HEK293 (cell line): ENCODE results near the gene FANCL.

Experiments
- CTCF ChIA-PET: fragments of 350-600 bp; formaldehyde crosslinking; extraction: SDS; loops from one replicate; lab custom pipeline; 2021; ENCODE audit warnings: antibody characterized with exemption; lab: Yijun Ruan, JAX
- POLR2A ChIA-PET: fragments of 300-600 bp; formaldehyde crosslinking; extraction: SDS; loops from one replicate; lab custom pipeline; 2020; ENCODE audit warnings: antibody characterized with exemption, inconsistent platforms; lab: Yijun Ruan, JAX
- H3K27ac ChIP-seq: fragments of 200-500 bp; sonication (Bioruptor generic); 2 replicates; pipeline ENCODE4 v1.5.1; 2014; ENCODE audit warnings: low read depth, low read length, control low read depth, inconsistent platforms; ENCODE audit errors: extremely low read depth
- H3K36me3 ChIP-seq, 2 experiments: fragments of 200-500 bp in 1 of 2; sonication (Bioruptor generic) in 1 of 2; 1 replicate in 1 of 2; 2 replicates in 1 of 2; pipeline ENCODE4 v1.5.1; 2014 to 2017; ENCODE audit warnings: inconsistent platforms in 2 of 2, low read length in 2 of 2; ENCODE audit not compliant: control insufficient read depth in 2 of 2, insufficient read depth in 1 of 2
- H3K4me1 ChIP-seq: fragments of 200-500 bp; sonication (Bioruptor generic); 2 replicates; pipeline ENCODE4 v1.5.1; 2014; ENCODE audit warnings: mild to moderate bottlenecking, low read length, inconsistent platforms; ENCODE audit not compliant: control insufficient read depth, insufficient read depth
- H3K4me3 ChIP-seq: 2 replicates; pipeline ENCODE4 v1.5.1; 2011; ENCODE audit warnings: low read depth, mild to moderate bottlenecking, control low read depth, low read length, moderate library complexity
- H3K9me3 ChIP-seq: fragments of 200-500 bp; sonication (Bioruptor generic); 2 replicates; pipeline ENCODE4 v1.5.1; 2014; ENCODE audit warnings: low read depth, low read length, inconsistent platforms; ENCODE audit not compliant: control insufficient read depth, insufficient read depth
- ATF2 ChIP-seq: fragments of 450-650 bp; formaldehyde crosslinking; IDR thresholded peaks from 2 replicates; pipeline ENCODE4 v1.5.1; 2016; ENCODE audit warnings: missing biosample characterization, missing genetic modification characterization, low read depth
- FEZF1 ChIP-seq: fragments of 450-650 bp; formaldehyde crosslinking; IDR thresholded peaks from 2 replicates; pipeline ENCODE4 v1.5.1; 2016; ENCODE audit warnings: missing biosample characterization, missing genetic modification characterization
- GLIS1 ChIP-seq: fragments of 450-650 bp; formaldehyde crosslinking; IDR thresholded peaks from 2 replicates; pipeline ENCODE4 v1.5.1; 2016; ENCODE audit warnings: missing biosample characterization, missing genetic modification characterization
- MEIS1 ChIP-seq: sonication (generic); formaldehyde crosslinking; IDR thresholded peaks from 2 replicates; pipeline ENCODE4 v1.8.1; 2022; ENCODE audit warnings: missing genetic modification reagents, mild to moderate bottlenecking, borderline replicate concordance
- PATZ1 ChIP-seq: fragments of 450-650 bp; formaldehyde crosslinking; IDR thresholded peaks from 2 replicates; pipeline ENCODE4 v1.5.1; 2016; ENCODE audit warnings: missing biosample characterization, missing genetic modification characterization
- PRDM6 ChIP-seq: fragments of 450-650 bp; formaldehyde crosslinking; IDR thresholded peaks from 2 replicates; pipeline ENCODE4 v1.5.1; 2017; ENCODE audit warnings: missing biosample characterization, missing genetic modification characterization
- SALL2 ChIP-seq: fragments of 450-650 bp; formaldehyde crosslinking; IDR thresholded peaks from 2 replicates; pipeline ENCODE4 v1.5.0; 2017; ENCODE audit warnings: missing biosample characterization, mild to moderate bottlenecking, missing genetic modification characterization, borderline replicate concordance
- ZBTB48 ChIP-seq: fragments of 450-650 bp; formaldehyde crosslinking; IDR thresholded peaks from 2 replicates; pipeline ENCODE4 v1.5.1; 2016; ENCODE audit warnings: missing biosample characterization, missing genetic modification characterization
- ZBTB6 ChIP-seq: fragments of 450-650 bp; formaldehyde crosslinking; IDR thresholded peaks from 2 replicates; pipeline ENCODE4 v1.5.1; 2017; ENCODE audit warnings: missing biosample characterization, missing genetic modification characterization
- ZFP37 ChIP-seq: fragments of 450-650 bp; formaldehyde crosslinking; IDR thresholded peaks from 2 replicates; pipeline ENCODE4 v1.5.1; 2016; ENCODE audit warnings: missing biosample characterization, missing genetic modification characterization
- ZNF146 ChIP-seq: fragments of 450-650 bp; formaldehyde crosslinking; IDR thresholded peaks from 2 replicates; pipeline ENCODE4 v1.5.1; 2016; ENCODE audit warnings: missing biosample characterization, missing genetic modification characterization
- ZNF16 ChIP-seq: fragments of 450-650 bp; formaldehyde crosslinking; IDR thresholded peaks from 2 replicates; pipeline ENCODE4 v1.5.1; 2016; ENCODE audit warnings: low read depth, missing biosample characterization, missing genetic modification characterization
- ZNF335 ChIP-seq: fragments of 450-650 bp; formaldehyde crosslinking; conservative IDR thresholded peaks from 2 replicates; pipeline ENCODE4 v1.5.1; 2016; ENCODE audit warnings: missing biosample characterization, missing genetic modification characterization
- ZNF341 ChIP-seq: fragments of 450-650 bp; formaldehyde crosslinking; IDR thresholded peaks from 2 replicates; pipeline ENCODE4; 2016; ENCODE audit warnings: low read depth, missing biosample characterization, missing genetic modification characterization
- ZNF391 ChIP-seq: fragments of 450-650 bp; formaldehyde crosslinking; IDR thresholded peaks from 2 replicates; pipeline ENCODE4 v1.5.1; 2016; ENCODE audit warnings: low read depth, missing biosample characterization, missing genetic modification characterization, borderline replicate concordance
- ZNF394 ChIP-seq: fragments of 450-650 bp; formaldehyde crosslinking; IDR thresholded peaks from 2 replicates; pipeline ENCODE4 v1.5.1; 2016; ENCODE audit warnings: missing biosample characterization, missing genetic modification characterization, mild to moderate bottlenecking, moderate library complexity, borderline replicate concordance
- ZNF473 ChIP-seq: fragments of 450-650 bp; formaldehyde crosslinking; IDR thresholded peaks from 2 replicates; pipeline ENCODE4 v1.5.1; 2017; ENCODE audit warnings: missing biosample characterization, missing genetic modification characterization
- ZNF514 ChIP-seq: fragments of 450-650 bp; formaldehyde crosslinking; IDR thresholded peaks from 2 replicates; pipeline ENCODE4 v1.5.1; 2016; ENCODE audit warnings: missing biosample characterization, missing genetic modification characterization
- ZNF571 ChIP-seq: fragments of 450-650 bp; formaldehyde crosslinking; IDR thresholded peaks from 2 replicates; pipeline ENCODE4 v1.5.0; 2017; ENCODE audit warnings: missing biosample characterization, missing genetic modification characterization
- ZNF580 ChIP-seq: fragments of 450-650 bp; formaldehyde crosslinking; IDR thresholded peaks from 2 replicates; pipeline ENCODE4 v1.5.1; 2016; ENCODE audit warnings: missing biosample characterization, missing genetic modification characterization
- ZNF664 ChIP-seq: fragments of 450-650 bp; formaldehyde crosslinking; IDR thresholded peaks from 2 replicates; pipeline ENCODE4 v1.5.1; 2016; ENCODE audit warnings: missing biosample characterization, missing genetic modification characterization
- ZNF768 ChIP-seq: fragments of 450-650 bp; formaldehyde crosslinking; IDR thresholded peaks from 2 replicates; pipeline ENCODE4 v1.5.1; 2018; ENCODE audit warnings: missing biosample characterization, mild to moderate bottlenecking, missing genetic modification characterization
- TF ChIP-seq, protein P1 (sequence below): fragments of 450-650 bp; formaldehyde crosslinking; IDR thresholded peaks from 2 replicates; pipeline ENCODE4 v1.5.1; 2016; ENCODE audit warnings: missing biosample characterization, missing genetic modification characterization
- TF ChIP-seq, protein P2 (sequence below): fragments of 450-650 bp; formaldehyde crosslinking; IDR thresholded peaks from 2 replicates; pipeline ENCODE4 v1.5.1; 2017; ENCODE audit warnings: missing biosample characterization, missing genetic modification characterization
- TF ChIP-seq, protein P3 (sequence below): fragments of 450-650 bp; formaldehyde crosslinking; IDR thresholded peaks from 2 replicates; pipeline ENCODE4 v1.5.1; 2017; ENCODE audit warnings: missing biosample characterization, missing genetic modification characterization

Gene FANCL

GRCh38 chr2:58122540-58122939, 118.6 kb downstream of the FANCL start:
- ChIA-PET CTCF (no interaction called here), POLR2A (no interaction called here)
- Histone ChIP-seq H3K4me3 (no peak overlapping the region), H3K27ac (no peak overlapping the region), H3K9me3 (no peaks in the 10 kb centered on the region), H3K36me3 (no peaks in the 10 kb centered on the region; a peak in 1 of 3 replicates), H3K4me1 (no peaks in the 10 kb centered on the region)
- no peak for TF ChIP-seq MEIS1
- no peak for TF ChIP-seq ZNF146 (tag by site-specific recombination)
- TF ChIP-seq PRDM6 (tag by site-specific recombination) = no peak
- TF ChIP-seq ATF2 (tag by site-specific recombination) = no peak
- no peak for TF ChIP-seq ZNF391 (tag by site-specific recombination)
- TF ChIP-seq FEZF1 (tag by site-specific recombination) = no peak
- TF ChIP-seq ZFP37 (tag by site-specific recombination) = no peak
- TF ChIP-seq, protein P1, sequence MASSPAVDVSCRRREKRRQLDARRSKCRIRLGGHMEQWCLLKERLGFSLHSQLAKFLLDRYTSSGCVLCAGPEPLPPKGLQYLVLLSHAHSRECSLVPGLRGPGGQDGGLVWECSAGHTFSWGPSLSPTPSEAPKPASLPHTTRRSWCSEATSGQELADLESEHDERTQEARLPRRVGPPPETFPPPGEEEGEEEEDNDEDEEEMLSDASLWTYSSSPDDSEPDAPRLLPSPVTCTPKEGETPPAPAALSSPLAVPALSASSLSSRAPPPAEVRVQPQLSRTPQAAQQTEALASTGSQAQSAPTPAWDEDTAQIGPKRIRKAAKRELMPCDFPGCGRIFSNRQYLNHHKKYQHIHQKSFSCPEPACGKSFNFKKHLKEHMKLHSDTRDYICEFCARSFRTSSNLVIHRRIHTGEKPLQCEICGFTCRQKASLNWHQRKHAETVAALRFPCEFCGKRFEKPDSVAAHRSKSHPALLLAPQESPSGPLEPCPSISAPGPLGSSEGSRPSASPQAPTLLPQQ (tag by site-specific recombination) = no peak
- no peak for TF ChIP-seq ZBTB48 (tag by site-specific recombination)

GRCh38 chr2:58122040-58122439, 119.1 kb downstream of the FANCL start:
- H3K27ac ChIP-seq = no peak overlapping the region
- no peaks in the 10 kb centered on the region for H3K4me1 ChIP-seq
- H3K9me3 ChIP-seq = no peaks in the 10 kb centered on the region
- ChIA-PET POLR2A (no interaction called here), CTCF (no interaction called here)
- no peak overlapping the region for H3K4me3 ChIP-seq
- H3K36me3 ChIP-seq = no peaks in the 10 kb centered on the region; a peak in 1 of 3 replicates
- TF ChIP-seq ZNF341 (tag by site-specific recombination) (no peak), SALL2 (tag by site-specific recombination) (no peak), ZNF664 (no peak), ZNF514 (tag by site-specific recombination) (no peak), GLIS1 (no peak), ZNF580 (no peak), ZNF394 (tag by site-specific recombination) (no peak), ZBTB6 (tag by site-specific recombination) (no peak), PATZ1 (no peak), ZNF571 (tag by site-specific recombination) (no peak), ZNF473 (tag by site-specific recombination) (no peak), ZNF768 (tag by site-specific recombination) (no peak), ZNF335 (tag by site-specific recombination) (no peak), ZNF16 (tag by site-specific recombination) (no peak)
- TF ChIP-seq, protein P2, sequence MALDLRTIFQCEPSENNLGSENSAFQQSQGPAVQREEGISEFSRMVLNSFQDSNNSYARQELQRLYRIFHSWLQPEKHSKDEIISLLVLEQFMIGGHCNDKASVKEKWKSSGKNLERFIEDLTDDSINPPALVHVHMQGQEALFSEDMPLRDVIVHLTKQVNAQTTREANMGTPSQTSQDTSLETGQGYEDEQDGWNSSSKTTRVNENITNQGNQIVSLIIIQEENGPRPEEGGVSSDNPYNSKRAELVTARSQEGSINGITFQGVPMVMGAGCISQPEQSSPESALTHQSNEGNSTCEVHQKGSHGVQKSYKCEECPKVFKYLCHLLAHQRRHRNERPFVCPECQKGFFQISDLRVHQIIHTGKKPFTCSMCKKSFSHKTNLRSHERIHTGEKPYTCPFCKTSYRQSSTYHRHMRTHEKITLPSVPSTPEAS (tag by site-specific recombination) = no peak
- TF ChIP-seq, protein P3, sequence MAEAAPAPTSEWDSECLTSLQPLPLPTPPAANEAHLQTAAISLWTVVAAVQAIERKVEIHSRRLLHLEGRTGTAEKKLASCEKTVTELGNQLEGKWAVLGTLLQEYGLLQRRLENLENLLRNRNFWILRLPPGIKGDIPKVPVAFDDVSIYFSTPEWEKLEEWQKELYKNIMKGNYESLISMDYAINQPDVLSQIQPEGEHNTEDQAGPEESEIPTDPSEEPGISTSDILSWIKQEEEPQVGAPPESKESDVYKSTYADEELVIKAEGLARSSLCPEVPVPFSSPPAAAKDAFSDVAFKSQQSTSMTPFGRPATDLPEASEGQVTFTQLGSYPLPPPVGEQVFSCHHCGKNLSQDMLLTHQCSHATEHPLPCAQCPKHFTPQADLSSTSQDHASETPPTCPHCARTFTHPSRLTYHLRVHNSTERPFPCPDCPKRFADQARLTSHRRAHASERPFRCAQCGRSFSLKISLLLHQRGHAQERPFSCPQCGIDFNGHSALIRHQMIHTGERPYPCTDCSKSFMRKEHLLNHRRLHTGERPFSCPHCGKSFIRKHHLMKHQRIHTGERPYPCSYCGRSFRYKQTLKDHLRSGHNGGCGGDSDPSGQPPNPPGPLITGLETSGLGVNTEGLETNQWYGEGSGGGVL (tag by site-specific recombination) = no peak
